BJ (cell line): ENCODE results near the gene RXRB. TPM values are rescaled to one million over a fixed set of nuclear protein-coding genes. Genes with fewer than 3 reads are reported as not detected.

Experiments
- CTCF ChIA-PET: fragments of 350-600 bp; formaldehyde crosslinking; extraction: SDS; loops from one replicate; lab custom pipeline; 2021; ENCODE audit warnings: antibody characterized with exemption, inconsistent platforms; lab: Yijun Ruan, JAX
- POLR2A ChIA-PET: fragments of 300-600 bp; sonication (Branson Sonifier 250); formaldehyde crosslinking; extraction: SDS; loops from one replicate; lab custom pipeline; 2021; ENCODE audit warnings: antibody characterized with exemption; lab: Charles Lee
- DNase-seq: peaks from one replicate; pipeline ENCODE4 v3.0.0-alpha.2; 2011; ENCODE audit warnings: low read depth
- H3K27me3 ChIP-seq: 2 replicates; pipeline ENCODE4 v1.6.0; 2011; ENCODE audit warnings: low read length; ENCODE audit not compliant: control insufficient read depth, insufficient read depth
- H3K36me3 ChIP-seq: 2 replicates; pipeline ENCODE4 v1.5.1; 2011; ENCODE audit warnings: low read length; ENCODE audit not compliant: control insufficient read depth, insufficient read depth
- H3K4me3 ChIP-seq: 2 replicates; pipeline ENCODE4 v1.5.1; 2011; ENCODE audit warnings: low read depth, mild to moderate bottlenecking, control low read depth, low read length
- CTCF ChIP-seq: IDR thresholded peaks from 2 replicates; pipeline ENCODE4 v1.5.1; 2011; ENCODE audit warnings: low read depth, mild to moderate bottlenecking, control low read depth, inconsistent platforms, low read length, moderate library complexity; ENCODE audit not compliant: insufficient read depth
- polyA plus RNA-seq: library from polyadenylated mRNA; depleted of rRNA; stranded (reverse); fragments of >200 nt; gene quantifications from 2 replicates; pipeline ENCODE4 v1.2.3, GENCODE V29; 2011

RXRB gene
- polyA plus RNA-seq, 1 experiment, result 67.9 TPM

GRCh38 chr6:33247977-33248642 lies 47.6 kb upstream of the RXRB start:
- TF ChIP-seq CTCF, result peak; percentile 88
- peaks cover 2% of the 10 kb centered on the region; the same call in 1 of the 2 replicates for H3K27me3 ChIP-seq
- ChIA-PET POLR2A (interaction anchor here (0.5 to 1.0 kb wide), 3 partner anchors 23 to 162 kb away, joined by 3 to 6 read pairs (median 5); partner anchors contain the start of genes RPS18 and VPS52), CTCF (interaction anchor here (0.6 to 4.2 kb wide), 45 partner anchors 10 to 315 kb away, joined by 3 to 34 read pairs (median 5); partner anchors contain the start of genes HSD17B8, RING1, RPS18 and RXRB)
- no peak for DNase-seq
- H3K4me3 ChIP-seq, result peak overlapping the region; percentile 36
- no peaks in the 10 kb centered on the region for H3K36me3 ChIP-seq

- CTCF ChIA-PET, result interaction anchor here (0.8 kb wide), 1 partner anchor 34 kb away, joined by 3 read pairs; no protein-coding TSS in a partner anchor
- H3K4me3 ChIP-seq, result no peak overlapping the region
- peaks cover 6% of the 10 kb centered on the region for H3K27me3 ChIP-seq
- no peak for TF ChIP-seq CTCF
- no peak for DNase-seq
- POLR2A ChIA-PET, result no interaction called here
- H3K36me3 ChIP-seq, result no peaks in the 10 kb centered on the region
These were observed 43.0 kb upstream of the RXRB start for GRCh38 chr6:33243476-33243875.

GRCh38 chr6:33241968-33242367 lies 41.5 kb upstream of the RXRB start:
- no peak overlapping the region for H3K4me3 ChIP-seq
- peaks cover 8% of the 10 kb centered on the region for H3K27me3 ChIP-seq
- ChIA-PET POLR2A (no interaction called here), CTCF (interaction anchor here (0.6 kb wide), 1 partner anchor 271 kb away, joined by 4 read pairs; no protein-coding TSS in a partner anchor)
- TF ChIP-seq CTCF, result no peak
- H3K36me3 ChIP-seq, result no peaks in the 10 kb centered on the region
- no peak for DNase-seq

GRCh38 chr6:33237741-33238140 lies 37.3 kb upstream of the RXRB start:
- Histone ChIP-seq H3K27me3 (peaks cover 19% of the 10 kb centered on the region), H3K4me3 (no peak overlapping the region), H3K36me3 (no peaks in the 10 kb centered on the region)
- CTCF ChIA-PET, result interaction anchor here (5.0 kb wide), 1 partner anchor 11 kb away, joined by 34 read pairs; no protein-coding TSS in a partner anchor
- no peak for DNase-seq
- POLR2A ChIA-PET, result no interaction called here
- no peak for TF ChIP-seq CTCF

GRCh38 chr6:33236852-33237251 lies 36.4 kb upstream of the RXRB start:
- POLR2A ChIA-PET, result no interaction called here
- CTCF ChIA-PET, result interaction anchor here (5.0 kb wide), 1 partner anchor 12 kb away, joined by 34 read pairs; no protein-coding TSS in a partner anchor
- H3K36me3 ChIP-seq, result no peaks in the 10 kb centered on the region

More at GRCh38 chr6:33236852-33237251, 36.4 kb upstream of the RXRB start:
- DNase-seq, result no peak
- Histone ChIP-seq H3K27me3 (peaks cover 20% of the 10 kb centered on the region), H3K4me3 (no peak overlapping the region)
- TF ChIP-seq CTCF, result no peak
